GM12878 (cell line): Measurements from ENCODE around the gene SHANK1.
A peak's percentile ranks its signal among the peaks of the same experiment; 100 is the strongest.

Source experiments
- ATF7 ChIP-seq: fragments of 450-650 bp; IDR thresholded peaks from 2 replicates; pipeline ENCODE4 v1.6.1; 2016; ENCODE audit warnings: low read depth, mild to moderate bottlenecking
- NFIC ChIP-seq: IDR thresholded peaks from 2 replicates; pipeline ENCODE4 v1.6.1; 2012; ENCODE audit warnings: low read depth, mild to moderate bottlenecking, inconsistent platforms, low read length, moderate library complexity
- POLR2A ChIP-seq: IDR thresholded peaks from 2 replicates; pipeline ENCODE4 v1.6.1; 2011; ENCODE audit warnings: low read depth, mild to moderate bottlenecking, low read length
- REST ChIP-seq: IDR thresholded peaks from 2 replicates; pipeline ENCODE4 v1.6.1; 2012; ENCODE audit warnings: mild to moderate bottlenecking, low read depth, low read length
- SPI1 ChIP-seq: IDR thresholded peaks from 2 replicates; pipeline ENCODE4 v1.6.1; 2011; ENCODE audit warnings: low read depth, mild to moderate bottlenecking, low read length, moderate library complexity, borderline replicate concordance; ENCODE audit not compliant: insufficient read depth
- STAT3 ChIP-seq: IDR thresholded peaks from 2 replicates; pipeline ENCODE4 v1.6.1; 2011; ENCODE audit warnings: low read depth, low read length, improper control_type of control experiment
- TCF3 ChIP-seq: IDR thresholded peaks from 2 replicates; pipeline ENCODE4 v1.6.1; 2012; ENCODE audit warnings: low read depth, mild to moderate bottlenecking, low read length, borderline replicate concordance; ENCODE audit not compliant: insufficient read depth
- TF ChIP-seq, protein P1 (sequence below): fragments of 450-650 bp; IDR thresholded peaks from 2 replicates; pipeline ENCODE4 v1.6.1; 2017; ENCODE audit warnings: mild to moderate bottlenecking, moderate library complexity

DNA sequence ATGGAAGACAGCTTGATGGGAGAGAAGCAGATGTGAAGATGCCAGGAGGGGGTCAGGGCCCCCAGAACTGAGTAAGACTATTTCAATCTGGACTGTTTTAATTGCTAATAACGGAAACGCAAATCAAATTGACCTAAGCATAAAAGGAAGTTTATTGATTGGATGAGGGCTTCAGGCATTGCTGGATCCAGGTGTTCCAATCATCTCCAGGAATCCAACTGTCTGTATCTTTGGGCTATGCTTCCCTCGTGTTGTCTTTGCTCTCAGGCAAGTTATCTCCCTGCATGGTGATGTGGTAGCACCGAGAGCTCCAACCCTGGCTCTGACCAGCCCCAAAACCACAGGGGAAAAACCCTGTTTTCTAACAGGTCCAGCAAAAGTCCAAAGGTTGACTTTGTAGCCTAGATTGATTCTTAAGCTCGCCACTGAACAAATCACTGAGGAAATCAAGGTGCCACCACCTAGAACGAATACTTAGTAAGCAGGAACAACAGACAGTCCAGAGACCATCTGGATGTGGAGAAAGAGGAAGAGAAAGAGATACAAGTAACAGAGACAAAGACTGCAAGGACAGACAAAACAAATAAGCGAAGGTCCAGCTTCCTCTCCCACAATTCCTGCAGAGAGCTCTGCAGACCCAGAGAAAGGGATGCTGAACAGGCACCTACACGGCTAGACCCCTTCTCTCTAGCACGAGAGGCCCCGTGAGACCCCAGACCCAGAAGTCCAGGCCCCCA lies 71.6 kb downstream of the SHANK1 start:
- TF ChIP-seq ATF7 (no peak), STAT3 (no peak), REST (no peak), NFIC (no peak), POLR2A (no peak), SPI1 (peak; percentile 71; the same call in 1 of the 2 replicates), TCF3 (no peak)
- TF ChIP-seq, protein P1, sequence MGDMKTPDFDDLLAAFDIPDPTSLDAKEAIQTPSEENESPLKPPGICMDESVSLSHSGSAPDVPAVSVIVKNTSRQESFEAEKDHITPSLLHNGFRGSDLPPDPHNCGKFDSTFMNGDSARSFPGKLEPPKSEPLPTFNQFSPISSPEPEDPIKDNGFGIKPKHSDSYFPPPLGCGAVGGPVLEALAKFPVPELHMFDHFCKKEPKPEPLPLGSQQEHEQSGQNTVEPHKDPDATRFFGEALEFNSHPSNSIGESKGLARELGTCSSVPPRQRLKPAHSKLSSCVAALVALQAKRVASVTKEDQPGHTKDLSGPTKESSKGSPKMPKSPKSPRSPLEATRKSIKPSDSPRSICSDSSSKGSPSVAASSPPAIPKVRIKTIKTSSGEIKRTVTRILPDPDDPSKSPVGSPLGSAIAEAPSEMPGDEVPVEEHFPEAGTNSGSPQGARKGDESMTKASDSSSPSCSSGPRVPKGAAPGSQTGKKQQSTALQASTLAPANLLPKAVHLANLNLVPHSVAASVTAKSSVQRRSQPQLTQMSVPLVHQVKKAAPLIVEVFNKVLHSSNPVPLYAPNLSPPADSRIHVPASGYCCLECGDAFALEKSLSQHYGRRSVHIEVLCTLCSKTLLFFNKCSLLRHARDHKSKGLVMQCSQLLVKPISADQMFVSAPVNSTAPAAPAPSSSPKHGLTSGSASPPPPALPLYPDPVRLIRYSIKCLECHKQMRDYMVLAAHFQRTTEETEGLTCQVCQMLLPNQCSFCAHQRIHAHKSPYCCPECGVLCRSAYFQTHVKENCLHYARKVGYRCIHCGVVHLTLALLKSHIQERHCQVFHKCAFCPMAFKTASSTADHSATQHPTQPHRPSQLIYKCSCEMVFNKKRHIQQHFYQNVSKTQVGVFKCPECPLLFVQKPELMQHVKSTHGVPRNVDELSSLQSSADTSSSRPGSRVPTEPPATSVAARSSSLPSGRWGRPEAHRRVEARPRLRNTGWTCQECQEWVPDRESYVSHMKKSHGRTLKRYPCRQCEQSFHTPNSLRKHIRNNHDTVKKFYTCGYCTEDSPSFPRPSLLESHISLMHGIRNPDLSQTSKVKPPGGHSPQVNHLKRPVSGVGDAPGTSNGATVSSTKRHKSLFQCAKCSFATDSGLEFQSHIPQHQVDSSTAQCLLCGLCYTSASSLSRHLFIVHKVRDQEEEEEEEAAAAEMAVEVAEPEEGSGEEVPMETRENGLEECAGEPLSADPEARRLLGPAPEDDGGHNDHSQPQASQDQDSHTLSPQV: no peak
